T-helper 1 cell treated with Interleukin-12 subunit alpha and Interleukin-12 subunit beta and Interleukin-4 antibody, amounts not matched to agents 30 μg/mL and 1 μg/mL, for 36 hours (primary cell): ENCODE results near the gene AQP6.

Experiments
- H3K27ac Mint-ChIP-seq: one replicate; pipeline ENCODE4 v1.8.0; 2021; ENCODE audit warnings: mild to moderate bottlenecking, mixed read lengths
- H3K27me3 Mint-ChIP-seq: one replicate; pipeline ENCODE4 v1.8.0; 2021; ENCODE audit warnings: low read depth, mixed read lengths
- H3K36me3 Mint-ChIP-seq: one replicate; pipeline ENCODE4 v1.8.0; 2021; ENCODE audit warnings: low read depth, mixed read lengths
- H3K4me1 Mint-ChIP-seq: one replicate; pipeline ENCODE4 v1.8.0; 2021; ENCODE audit warnings: low read depth, mixed read lengths
- H3K4me3 Mint-ChIP-seq: one replicate; pipeline ENCODE4 v1.8.0; 2021; ENCODE audit warnings: mild to moderate bottlenecking, moderate library complexity, mixed read lengths
- H3K9me3 Mint-ChIP-seq: one replicate; pipeline ENCODE4 v1.8.0; 2021; ENCODE audit warnings: mixed read lengths

The AQP6 gene, protein sequence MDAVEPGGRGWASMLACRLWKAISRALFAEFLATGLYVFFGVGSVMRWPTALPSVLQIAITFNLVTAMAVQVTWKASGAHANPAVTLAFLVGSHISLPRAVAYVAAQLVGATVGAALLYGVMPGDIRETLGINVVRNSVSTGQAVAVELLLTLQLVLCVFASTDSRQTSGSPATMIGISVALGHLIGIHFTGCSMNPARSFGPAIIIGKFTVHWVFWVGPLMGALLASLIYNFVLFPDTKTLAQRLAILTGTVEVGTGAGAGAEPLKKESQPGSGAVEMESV

GRCh38 chr12:49972641-49973360 is at the start of gene AQP6:
TSS of gene AQP6 (plus strand) at chr12:49972947. CDS start at chr12:49973174, 227 bp downstream.
- no peaks in the 10 kb centered on the region for H3K9me3 Mint-ChIP-seq
- no peaks in the 10 kb centered on the region for H3K4me1 Mint-ChIP-seq
- H3K27ac Mint-ChIP-seq: no peak within 1 kb of the TSS

GRCh38 chr12:49923035-49923644 is 49.6 kb upstream of the AQP6 start:
- H3K4me3 Mint-ChIP-seq: no peak overlapping the region
- H3K36me3 Mint-ChIP-seq: no peaks in the 10 kb centered on the region
- H3K9me3 Mint-ChIP-seq: no peaks in the 10 kb centered on the region
- no peaks in the 10 kb centered on the region for H3K4me1 Mint-ChIP-seq
- H3K27ac Mint-ChIP-seq: no peak overlapping the region
- H3K27me3 Mint-ChIP-seq: peaks cover 8% of the 10 kb centered on the region

More at GRCh38 chr12:49972641-49973360, at the start of gene AQP6:
- Mint-ChIP-seq H3K27me3 (no peaks in the 10 kb centered on the region), H3K4me3 (no peak within 1 kb of the TSS), H3K36me3 (no peaks in the 10 kb centered on the region)

- H3K4me1 Mint-ChIP-seq: no peaks in the 10 kb centered on the region
- no peak overlapping the region for H3K27ac Mint-ChIP-seq
- no peak overlapping the region for H3K4me3 Mint-ChIP-seq
- H3K36me3 Mint-ChIP-seq: no peaks in the 10 kb centered on the region
- H3K9me3 Mint-ChIP-seq: no peaks in the 10 kb centered on the region
- peaks cover 7% of the 10 kb centered on the region for H3K27me3 Mint-ChIP-seq
Observed at GRCh38 chr12:49923880-49924556, 48.7 kb upstream of the AQP6 start.

- H3K4me1 Mint-ChIP-seq: no peaks in the 10 kb centered on the region
- H3K4me3 Mint-ChIP-seq: no peak overlapping the region
- peaks cover 4% of the 10 kb centered on the region for H3K27me3 Mint-ChIP-seq
- H3K27ac Mint-ChIP-seq: no peak overlapping the region
- no peaks in the 10 kb centered on the region for H3K36me3 Mint-ChIP-seq
- H3K9me3 Mint-ChIP-seq: no peaks in the 10 kb centered on the region
Observed at GRCh38 chr12:49924628-49925246, 48.0 kb upstream of the AQP6 start.

GRCh38 chr12:49925433-49926204 is 47.1 kb upstream of the AQP6 start:
- Mint-ChIP-seq H3K27ac (no peak overlapping the region), H3K9me3 (no peaks in the 10 kb centered on the region), H3K36me3 (no peaks in the 10 kb centered on the region), H3K27me3 (peaks cover 4% of the 10 kb centered on the region), H3K4me3 (no peak overlapping the region), H3K4me1 (no peaks in the 10 kb centered on the region)

DNA sequence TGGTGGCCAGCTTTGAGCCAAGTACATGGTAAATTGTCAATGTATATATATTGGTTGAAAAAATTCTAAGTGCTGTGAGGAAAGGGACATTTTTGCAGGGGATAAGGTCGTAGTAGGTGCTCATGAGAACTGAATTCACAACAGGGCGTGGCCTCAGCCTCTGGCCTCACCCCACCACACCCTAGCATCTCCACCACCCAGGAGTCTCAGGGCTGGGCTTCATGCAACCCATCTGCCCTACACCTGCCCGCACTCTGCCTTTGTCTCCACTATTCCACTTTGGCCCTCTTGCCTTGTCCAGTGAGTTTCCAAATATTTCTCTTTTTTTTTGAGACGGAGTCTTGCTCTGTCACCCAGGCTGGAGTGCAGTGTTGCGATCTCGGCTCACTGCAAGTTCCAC is 44.3 kb upstream of the AQP6 start:
- Mint-ChIP-seq H3K9me3 (no peaks in the 10 kb centered on the region), H3K4me1 (no peaks in the 10 kb centered on the region), H3K36me3 (no peaks in the 10 kb centered on the region), H3K27ac (no peak overlapping the region), H3K4me3 (no peak overlapping the region), H3K27me3 (no peaks in the 10 kb centered on the region)

GRCh38 chr12:49929581-49929980 is 43.2 kb upstream of the AQP6 start:
- Mint-ChIP-seq H3K9me3 (no peaks in the 10 kb centered on the region), H3K4me3 (no peak overlapping the region), H3K27me3 (peaks cover 4% of the 10 kb centered on the region), H3K27ac (no peak overlapping the region), H3K36me3 (no peaks in the 10 kb centered on the region), H3K4me1 (no peaks in the 10 kb centered on the region)

DNA sequence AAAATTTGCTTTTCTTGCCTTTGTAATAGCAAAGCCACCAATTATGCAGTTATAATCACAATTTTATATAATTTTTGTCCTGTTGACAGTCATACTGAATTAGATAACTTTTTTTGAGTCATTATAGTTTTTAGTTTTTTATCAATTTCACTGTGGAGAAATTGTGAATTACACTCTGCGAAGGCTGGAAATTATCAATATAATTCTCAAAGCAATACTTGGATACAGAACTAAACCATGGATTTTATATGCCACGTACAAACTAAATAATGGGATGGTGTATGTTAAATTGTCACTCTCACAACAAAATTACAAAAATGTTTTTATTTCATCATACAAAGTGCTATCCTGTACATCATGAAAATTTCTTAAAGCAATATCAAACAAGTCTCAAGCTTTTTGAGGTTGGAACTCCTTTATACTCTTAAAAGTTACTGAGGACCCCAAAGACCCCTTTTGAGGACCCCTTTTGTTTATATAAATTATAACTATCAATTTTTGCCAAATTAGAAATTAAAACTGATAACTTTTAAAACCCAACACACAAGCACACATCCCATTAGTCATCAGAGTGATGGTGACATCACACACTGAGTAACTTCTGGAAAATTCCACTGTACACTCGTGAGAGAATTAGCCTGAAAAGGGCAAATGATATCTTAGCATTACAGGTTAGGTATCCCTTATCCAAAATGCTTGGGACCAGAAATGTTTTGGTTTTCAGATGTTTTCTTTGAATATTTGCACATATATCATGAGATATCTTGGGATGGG is 42.0 kb upstream of the AQP6 start:
- Mint-ChIP-seq H3K27ac (no peak overlapping the region), H3K27me3 (peaks cover 4% of the 10 kb centered on the region), H3K4me1 (no peaks in the 10 kb centered on the region), H3K9me3 (no peaks in the 10 kb centered on the region), H3K36me3 (no peaks in the 10 kb centered on the region), H3K4me3 (no peak overlapping the region)

- Mint-ChIP-seq H3K27me3 (peaks cover 4% of the 10 kb centered on the region), H3K9me3 (no peaks in the 10 kb centered on the region), H3K27ac (no peak overlapping the region), H3K4me1 (no peaks in the 10 kb centered on the region), H3K36me3 (no peaks in the 10 kb centered on the region), H3K4me3 (no peak overlapping the region)
Observed at GRCh38 chr12:49932023-49932422, 40.7 kb upstream of the AQP6 start.

DNA sequence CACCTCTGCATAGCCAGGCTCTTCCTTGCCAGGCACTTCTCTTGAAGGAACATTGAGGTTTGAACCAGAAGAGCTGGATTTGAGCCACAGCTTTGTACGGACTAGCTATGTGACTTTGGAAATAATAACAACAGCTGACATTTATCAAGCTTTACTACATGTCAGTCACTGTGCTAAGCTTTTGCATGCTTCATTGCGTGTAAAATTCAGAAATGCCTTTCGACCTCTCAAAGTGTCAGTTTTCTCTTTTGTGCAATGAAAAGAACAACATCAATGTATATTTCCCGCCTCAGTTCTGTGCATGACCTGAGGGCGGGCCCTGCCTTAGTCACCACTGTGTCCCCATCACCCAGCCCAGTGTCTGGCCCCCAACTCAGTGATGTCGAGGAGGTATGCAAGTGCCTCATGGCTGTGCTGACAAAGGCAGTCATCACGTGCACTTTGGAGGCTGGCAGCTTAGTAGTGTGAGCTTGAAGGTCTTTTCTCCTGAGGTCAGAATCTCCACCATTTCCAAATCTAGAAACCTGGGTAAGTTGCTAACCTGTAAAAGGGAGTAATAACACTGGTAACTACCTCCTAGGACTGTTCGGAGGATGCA is 40.1 kb upstream of the AQP6 start:
- H3K27me3 Mint-ChIP-seq: peaks cover 4% of the 10 kb centered on the region
- no peaks in the 10 kb centered on the region for H3K4me1 Mint-ChIP-seq
- H3K27ac Mint-ChIP-seq: no peak overlapping the region
- no peak overlapping the region for H3K4me3 Mint-ChIP-seq
- H3K9me3 Mint-ChIP-seq: no peaks in the 10 kb centered on the region
- H3K36me3 Mint-ChIP-seq: no peaks in the 10 kb centered on the region

DNA sequence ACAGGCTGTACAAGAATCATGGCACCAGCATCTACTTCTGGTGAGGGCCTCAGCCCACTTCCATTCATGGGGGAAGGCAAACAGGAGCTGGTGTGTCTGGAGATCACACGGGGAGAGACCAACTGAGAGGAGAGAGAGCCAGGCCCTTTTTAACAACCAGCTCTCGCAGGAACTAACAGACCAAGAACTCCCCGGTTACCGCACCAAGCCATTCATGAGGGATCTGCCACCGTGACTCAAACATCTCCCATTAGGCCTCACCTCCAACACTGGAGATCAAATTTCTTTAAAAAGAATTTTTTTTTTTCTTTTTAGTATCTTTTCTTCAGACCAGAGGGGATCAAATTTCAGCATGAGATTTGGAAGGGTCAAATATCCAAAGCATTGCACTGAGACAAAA is 39.0 kb upstream of the AQP6 start:
- H3K4me1 Mint-ChIP-seq: no peaks in the 10 kb centered on the region
- H3K27ac Mint-ChIP-seq: no peak overlapping the region
- H3K36me3 Mint-ChIP-seq: no peaks in the 10 kb centered on the region
- H3K9me3 Mint-ChIP-seq: no peaks in the 10 kb centered on the region
- H3K27me3 Mint-ChIP-seq: peaks cover 4% of the 10 kb centered on the region
- H3K4me3 Mint-ChIP-seq: no peak overlapping the region

- H3K36me3 Mint-ChIP-seq: no peaks in the 10 kb centered on the region
- no peak overlapping the region for H3K27ac Mint-ChIP-seq
- no peaks in the 10 kb centered on the region for H3K9me3 Mint-ChIP-seq
- peaks cover 4% of the 10 kb centered on the region for H3K27me3 Mint-ChIP-seq
- H3K4me1 Mint-ChIP-seq: no peaks in the 10 kb centered on the region
- no peak overlapping the region for H3K4me3 Mint-ChIP-seq
Observed at GRCh38 chr12:49934505-49934904, 38.2 kb upstream of the AQP6 start.

GRCh38 chr12:49936925-49937324 is 35.8 kb upstream of the AQP6 start:
- H3K4me3 Mint-ChIP-seq: no peak overlapping the region
- no peaks in the 10 kb centered on the region for H3K4me1 Mint-ChIP-seq
- H3K27ac Mint-ChIP-seq: no peak overlapping the region
- H3K36me3 Mint-ChIP-seq: no peaks in the 10 kb centered on the region
- H3K9me3 Mint-ChIP-seq: no peaks in the 10 kb centered on the region
- H3K27me3 Mint-ChIP-seq: peaks cover 4% of the 10 kb centered on the region
